ENCODE measurements around the gene MYBBP1A.

The MYBBP1A gene

GRCh38 chr17:4534515-4534914 is 20.7 kb downstream of the MYBBP1A start:
- no peak for DNase-seq

- peak; percentile 4 for DNase-seq
Measured at GRCh38 chr17:4533523-4534504, 21.4 kb downstream of the MYBBP1A start.

- DNase-seq = no peak
Measured at GRCh38 chr17:4532860-4533522, 22.2 kb downstream of the MYBBP1A start.

GRCh38 chr17:4531988-4532736 is 23.0 kb downstream of the MYBBP1A start:
- DNase-seq = no peak

- DNase-seq = no peak
Measured at GRCh38 chr17:4530799-4531730, 24.1 kb downstream of the MYBBP1A start.

- DNase-seq = no peak
Measured at GRCh38 chr17:4529533-4530152, 25.5 kb downstream of the MYBBP1A start.

- DNase-seq = no peak
Measured at GRCh38 chr17:4527566-4528125, 27.5 kb downstream of the MYBBP1A start.

- no peak for DNase-seq
Measured at GRCh38 chr17:4527134-4527533, 28.1 kb downstream of the MYBBP1A start.

- no peak for DNase-seq
Measured at GRCh38 chr17:4525691-4526397, 29.3 kb downstream of the MYBBP1A start.

GRCh38 chr17:4523946-4524345 is 31.2 kb downstream of the MYBBP1A start:
- DNase-seq = no peak

GRCh38 chr17:4522661-4523060 is 32.5 kb downstream of the MYBBP1A start:
- no peak for DNase-seq

GRCh38 chr17:4520894-4521600 is 34.1 kb downstream of the MYBBP1A start:
- peak; percentile 50 for DNase-seq

- no peak for DNase-seq
Measured at GRCh38 chr17:4520060-4520893, 34.9 kb downstream of the MYBBP1A start.

GRCh38 chr17:4519361-4519788 is 35.8 kb downstream of the MYBBP1A start:
- DNase-seq = no peak

- DNase-seq = no peak
Measured at GRCh38 chr17:4518901-4519300, 36.3 kb downstream of the MYBBP1A start.

- no peak for DNase-seq
Measured at GRCh38 chr17:4516735-4517134, 38.4 kb downstream of the MYBBP1A start.

- DNase-seq = no peak
Measured at GRCh38 chr17:4515501-4515900, 39.7 kb downstream of the MYBBP1A start.

GRCh38 chr17:4514779-4515178 is 40.4 kb downstream of the MYBBP1A start:
- DNase-seq = no peak

- no peak for DNase-seq
Measured at GRCh38 chr17:4514206-4514605, 41.0 kb downstream of the MYBBP1A start.
